ENCODE data around the gene TYRO3. TPM values are rescaled to one million over a fixed set of nuclear protein-coding genes. Genes with fewer than 3 reads are reported as not detected.
A peak's percentile ranks its signal among the peaks of the same experiment; 100 is the strongest.

Gene TYRO3
- polyA plus RNA-seq, 4 donors = 79.4 to 162 (median 138) TPM

DNA sequence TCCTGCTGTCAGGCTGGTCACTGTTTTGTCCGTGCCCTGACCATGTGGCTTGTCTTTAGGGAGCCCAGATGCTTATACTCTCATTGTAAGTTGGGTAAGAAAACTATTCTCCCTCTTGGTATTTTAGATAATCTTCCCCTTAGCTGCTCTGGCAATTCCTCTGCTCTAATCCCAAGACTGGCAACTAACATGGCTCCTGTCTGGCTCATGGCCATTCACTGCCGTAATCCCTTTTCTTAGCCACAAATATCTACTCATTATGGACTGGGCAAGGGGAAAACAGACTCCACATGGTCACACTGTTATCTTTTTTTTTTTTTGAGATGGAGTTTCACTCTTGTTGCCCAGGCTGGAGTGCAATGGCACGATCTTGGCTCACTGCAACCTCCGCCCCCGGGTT, 38.8 kb downstream of the TYRO3 start:
- DNase-seq (ENCODE audit: low read depth in 4 of 4, low spot score in 3 of 4) = no peak

DNA sequence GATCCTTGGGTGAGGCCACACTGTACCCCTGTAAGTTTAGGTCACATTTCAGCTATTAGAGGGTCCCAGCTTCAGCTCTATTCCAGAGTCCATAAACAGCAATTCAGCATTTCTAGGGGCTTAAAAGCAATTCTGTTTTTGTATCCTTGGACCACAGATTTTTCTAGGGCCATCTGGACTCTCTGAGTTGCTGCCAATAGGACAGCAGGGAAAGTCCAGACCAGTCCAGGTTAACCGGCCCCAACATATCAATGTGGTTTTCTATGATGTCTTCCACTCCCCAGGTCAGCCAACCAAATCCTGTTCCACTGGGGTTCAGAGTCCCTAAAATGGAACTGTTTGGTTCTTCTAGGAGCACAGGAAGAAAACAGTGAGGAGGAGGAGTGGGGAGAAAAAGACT, 40.0 kb downstream of the TYRO3 start:
- DNase-seq (ENCODE audit: low read depth in 4 of 4, low spot score in 3 of 4) = no peak

DNA sequence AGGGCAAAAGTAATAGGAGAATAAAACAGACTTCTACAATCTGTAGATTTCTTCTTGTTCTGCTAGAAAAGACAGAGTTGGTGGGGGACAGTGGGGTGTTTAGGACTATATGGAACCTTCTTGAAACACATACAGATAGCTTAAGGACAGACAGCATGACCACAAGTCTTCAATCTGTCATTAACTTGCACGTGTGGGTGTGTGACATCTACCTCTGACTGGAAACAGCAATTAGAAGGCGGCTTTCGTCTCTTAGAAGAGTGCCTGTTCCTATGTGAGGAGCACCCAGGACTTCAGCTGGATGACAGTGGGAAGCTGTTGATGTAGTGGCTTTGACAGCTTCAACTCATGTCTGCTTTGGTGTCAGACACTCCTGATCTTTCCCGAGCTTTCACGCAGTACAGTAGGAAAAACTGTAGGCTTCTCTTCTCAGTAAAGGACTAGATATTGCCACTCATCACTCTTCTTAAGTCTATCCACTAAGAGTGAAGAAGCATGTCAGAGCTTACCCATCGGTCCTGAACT, 44.5 kb downstream of the TYRO3 start:
- no peak for DNase-seq (ENCODE audit: low read depth in 4 of 4, low spot score in 3 of 4)

DNA sequence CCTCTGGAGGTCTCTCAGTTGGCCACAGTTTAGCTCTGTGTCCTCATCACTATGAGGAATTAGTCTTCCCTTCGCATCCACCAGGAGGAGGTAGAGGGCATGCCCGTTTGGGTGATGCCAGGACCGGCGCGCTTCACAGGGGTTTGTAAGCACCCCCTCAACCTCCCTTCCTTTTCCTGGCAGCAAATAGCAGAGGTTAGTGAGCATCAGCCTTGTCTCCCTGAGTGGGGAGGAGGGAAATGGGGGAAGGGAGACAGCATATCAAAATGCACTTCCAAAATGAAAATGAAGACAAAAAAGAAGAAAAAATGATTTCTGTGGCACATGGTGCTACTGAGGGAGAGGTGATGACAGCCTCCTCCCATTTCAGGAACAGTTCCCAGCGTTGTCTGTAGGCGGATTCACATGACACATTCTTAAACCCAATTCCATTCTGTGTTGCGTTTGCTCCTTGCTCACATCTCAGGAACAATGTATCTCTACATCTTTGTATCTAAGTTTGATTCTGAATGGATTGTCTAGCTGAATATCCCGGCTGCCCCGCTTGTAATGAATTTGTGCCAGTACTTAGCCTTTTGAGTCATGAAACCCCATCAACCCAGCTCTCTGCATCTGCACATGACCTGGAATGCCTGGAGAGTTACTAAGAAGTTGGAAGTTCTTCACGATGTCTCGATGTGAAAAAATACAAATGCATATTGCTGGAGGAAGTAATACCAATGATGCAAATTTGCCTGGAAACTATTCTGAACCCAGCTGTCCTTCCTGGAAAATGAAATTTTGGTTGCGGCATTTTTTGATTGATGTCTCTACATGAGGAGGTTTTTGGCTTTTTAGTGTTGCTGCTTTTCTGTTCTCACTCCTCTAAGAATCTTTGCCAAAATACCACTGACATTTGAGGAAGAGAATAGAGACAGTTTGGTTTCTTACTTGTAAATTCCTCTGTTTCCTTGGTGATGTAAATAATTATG, 45.2 kb downstream of the TYRO3 start:
- DNase-seq (ENCODE audit: low read depth in 4 of 4, low spot score in 3 of 4) = peak in 1 of 4 donors; percentile 29

DNA sequence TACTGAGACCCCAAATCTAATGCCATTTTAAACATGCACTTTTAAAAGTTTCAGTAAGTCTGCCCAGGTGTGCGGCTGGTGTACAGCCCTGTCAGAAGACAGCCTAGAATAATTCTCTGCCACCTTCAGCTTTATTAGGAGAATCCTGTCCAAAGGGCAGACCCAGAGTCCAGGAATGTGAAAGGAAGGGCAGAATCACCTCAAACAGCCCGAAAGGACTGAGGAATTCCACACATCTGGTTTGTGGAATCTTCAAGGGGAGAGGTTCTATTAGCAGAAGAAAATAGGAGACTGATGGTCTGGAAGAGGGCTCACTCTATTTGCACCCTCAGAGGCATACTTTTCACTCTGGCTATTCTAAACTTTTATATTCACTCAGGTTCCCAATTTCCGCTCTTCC, 46.6 kb downstream of the TYRO3 start:
- no peak for DNase-seq (ENCODE audit: low read depth in 4 of 4, low spot score in 3 of 4)

DNA sequence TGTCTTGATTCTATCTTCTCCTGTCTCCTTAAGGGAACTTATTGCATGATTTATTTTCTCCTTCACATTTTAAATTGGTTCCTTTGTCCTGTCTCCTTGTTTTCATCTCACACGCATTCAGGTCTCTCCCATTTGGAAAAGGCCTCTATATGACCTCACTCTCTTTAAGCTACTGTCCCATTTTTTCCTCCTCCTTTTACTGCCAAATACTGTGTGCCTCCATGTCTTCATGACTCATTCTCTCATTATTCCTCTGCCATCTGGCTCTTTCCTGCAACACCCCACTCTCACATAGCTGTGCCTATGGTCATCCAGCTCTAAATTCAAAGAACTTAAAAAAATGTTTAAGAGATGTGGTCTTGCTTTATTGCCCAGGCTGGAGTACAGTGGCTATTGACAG, 48.0 kb downstream of the TYRO3 start:
- no peak for DNase-seq (ENCODE audit: low read depth in 4 of 4, low spot score in 3 of 4)

DNA sequence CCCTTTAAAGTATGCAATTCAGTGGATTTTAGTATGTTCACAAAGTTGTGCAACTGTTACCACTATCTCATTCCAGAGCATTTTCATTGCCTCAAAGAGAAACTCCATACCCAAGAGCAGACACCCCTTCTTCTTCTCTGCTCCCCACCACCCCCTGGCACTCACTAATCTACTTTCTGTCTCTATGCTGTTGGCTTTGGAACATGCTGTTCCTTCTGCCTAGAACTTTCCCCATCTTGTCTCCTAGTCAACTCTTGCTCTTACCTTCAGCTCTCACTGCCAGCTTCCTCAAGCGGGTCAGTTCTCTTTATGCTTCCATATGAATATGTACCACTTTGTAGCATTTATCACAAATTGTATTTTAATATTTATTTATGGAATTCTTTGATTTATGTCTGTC, 50.1 kb downstream of the TYRO3 start:
- DNase-seq (ENCODE audit: low read depth in 4 of 4, low spot score in 3 of 4) = no peak

DNA sequence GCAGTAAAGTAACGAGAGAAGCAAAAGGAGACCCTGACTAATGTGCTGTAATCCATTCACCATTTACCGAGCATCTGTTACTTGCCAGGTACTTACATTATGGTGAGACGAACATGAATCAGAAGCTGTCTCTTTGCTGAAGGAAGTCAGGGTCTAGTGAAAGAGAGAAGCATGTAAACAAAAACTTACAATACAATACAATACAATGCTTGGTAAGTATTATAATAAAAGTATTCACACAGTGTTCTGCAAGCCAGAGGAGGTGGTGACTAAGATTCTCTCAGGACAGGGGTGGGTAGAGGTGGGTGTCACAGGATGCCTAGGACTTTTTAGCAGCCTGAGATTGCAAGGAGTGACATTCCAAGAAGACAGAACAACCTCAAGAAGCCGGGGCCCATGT, 51.0 kb downstream of the TYRO3 start:
- DNase-seq (ENCODE audit: low read depth in 4 of 4, low spot score in 3 of 4) = no peak

DNA sequence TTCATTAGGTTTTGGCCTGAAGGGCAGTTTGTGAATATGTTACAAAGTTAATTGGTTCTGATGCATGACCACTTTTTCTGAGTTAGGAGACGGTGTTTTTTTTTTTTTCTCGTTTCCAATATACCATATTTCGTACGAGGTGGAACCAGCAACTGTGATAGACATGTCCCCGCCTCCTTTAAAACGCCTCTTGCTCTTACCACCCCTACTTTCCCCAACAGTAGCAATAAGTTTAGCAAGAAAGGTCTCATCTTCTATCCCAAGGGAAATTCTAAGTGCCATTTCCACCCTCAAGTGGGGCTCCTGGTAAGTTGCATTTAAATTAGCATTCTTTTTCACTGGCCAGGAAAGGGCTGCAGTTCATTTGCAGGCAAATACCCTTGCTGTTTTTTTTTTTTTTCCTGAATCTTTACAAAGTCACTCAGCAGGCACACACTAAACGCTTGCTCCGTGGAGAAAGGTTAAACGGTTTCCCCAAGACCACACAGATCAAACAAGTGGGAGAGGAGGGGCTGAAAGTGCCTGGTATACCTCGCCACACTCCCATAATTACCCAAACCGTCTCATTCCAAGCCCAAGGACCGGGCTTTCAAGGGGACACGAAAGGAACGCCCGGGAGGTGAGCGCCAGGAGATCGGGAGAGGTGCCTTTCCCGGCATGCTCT, 61.7 kb downstream of the TYRO3 start:
- peak in 1 of 4 donors; percentile 21 for DNase-seq (ENCODE audit: low read depth in 4 of 4, low spot score in 3 of 4)

DNA sequence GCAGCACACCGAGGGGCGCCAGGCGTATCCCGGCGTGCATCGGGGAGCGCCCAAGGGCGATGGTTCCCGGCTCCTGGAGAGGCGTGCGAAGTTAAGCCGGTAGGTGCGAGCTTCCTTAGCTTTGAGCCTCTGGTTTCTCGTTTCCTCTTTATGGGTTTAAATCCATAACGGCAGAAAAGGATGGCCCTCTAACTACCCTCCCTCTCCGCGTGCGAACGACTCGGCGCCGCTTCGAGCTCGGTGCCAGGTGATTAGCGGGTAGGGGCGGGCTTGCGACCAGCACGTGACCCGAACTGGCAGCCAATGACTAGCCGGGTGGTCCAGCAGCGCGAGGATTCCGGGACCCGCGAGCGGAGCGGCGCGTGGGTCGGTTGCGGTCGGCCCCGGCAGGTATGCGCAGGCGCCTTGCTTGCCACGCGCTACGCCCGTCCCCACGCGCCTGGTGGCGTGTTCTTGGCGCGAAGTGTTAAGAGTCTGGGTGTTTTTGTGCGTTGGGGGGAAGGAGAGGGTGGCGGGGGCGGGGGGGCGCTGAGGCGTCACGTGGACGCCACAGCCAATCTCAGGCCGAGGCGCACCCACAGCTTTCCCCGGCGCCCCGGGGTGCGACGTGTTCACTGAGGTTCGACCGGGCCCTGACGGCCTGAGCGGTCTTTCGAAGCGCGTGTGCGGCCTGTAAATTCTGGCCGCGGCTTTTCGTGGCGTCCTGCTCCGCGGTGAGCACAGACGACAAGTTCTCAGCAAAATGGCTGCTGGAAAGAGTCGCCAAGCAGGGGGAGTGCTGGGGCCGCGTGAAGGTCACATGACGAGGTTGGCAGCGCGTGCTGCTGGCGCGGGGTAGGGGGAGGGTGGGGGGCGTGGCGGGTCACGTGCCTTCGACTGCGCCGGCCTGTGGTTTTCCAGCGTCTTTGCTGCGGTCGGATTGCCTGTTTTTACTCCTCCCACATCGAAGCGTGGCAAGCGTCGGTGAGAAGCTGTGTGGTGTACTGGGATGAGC, 62.5 kb downstream of the TYRO3 start:
- peak; percentile 68 to 74 (median 72) for DNase-seq (ENCODE audit: low read depth in 4 of 4, low spot score in 3 of 4)

DNA sequence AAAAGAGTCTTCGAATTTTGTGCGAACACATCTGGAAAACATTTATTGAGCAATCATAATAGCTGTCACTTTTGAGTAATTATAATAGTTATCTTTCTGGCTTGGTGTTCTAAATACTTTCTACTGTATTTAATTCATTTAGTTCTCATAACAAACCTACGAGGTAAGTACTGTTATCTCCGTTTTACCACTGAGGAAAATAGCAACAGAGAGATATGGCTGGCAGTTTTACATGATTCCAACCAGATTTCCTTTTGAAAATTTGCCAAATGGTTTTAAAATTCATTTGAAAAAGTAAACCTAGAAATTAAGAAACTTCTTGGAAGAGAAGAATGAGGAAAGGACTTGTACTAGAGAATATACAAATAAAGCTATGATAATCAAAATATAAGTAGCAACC, 63.9 kb downstream of the TYRO3 start:
- no peak for DNase-seq (ENCODE audit: low read depth in 4 of 4, low spot score in 3 of 4)

DNA sequence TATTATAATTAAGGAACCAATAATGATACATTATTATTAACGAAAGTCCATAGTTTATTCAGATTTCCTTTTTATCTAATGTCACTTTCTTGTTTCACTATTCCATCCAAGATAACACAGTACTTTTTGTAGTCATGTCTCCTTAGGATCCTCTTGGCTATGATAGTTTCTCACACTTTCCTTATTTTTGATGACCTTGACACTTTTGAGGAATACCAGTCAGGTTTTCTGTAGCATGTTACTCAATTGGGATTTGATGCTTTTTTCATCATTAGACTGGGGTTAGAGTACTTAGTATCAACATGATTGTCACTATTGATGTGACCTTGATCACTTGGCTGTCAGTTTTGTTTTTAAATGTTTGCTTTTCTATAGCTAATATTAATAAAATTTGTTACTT, 68.2 kb downstream of the TYRO3 start:
- DNase-seq (ENCODE audit: low read depth in 4 of 4, low spot score in 3 of 4) = no peak

DNA sequence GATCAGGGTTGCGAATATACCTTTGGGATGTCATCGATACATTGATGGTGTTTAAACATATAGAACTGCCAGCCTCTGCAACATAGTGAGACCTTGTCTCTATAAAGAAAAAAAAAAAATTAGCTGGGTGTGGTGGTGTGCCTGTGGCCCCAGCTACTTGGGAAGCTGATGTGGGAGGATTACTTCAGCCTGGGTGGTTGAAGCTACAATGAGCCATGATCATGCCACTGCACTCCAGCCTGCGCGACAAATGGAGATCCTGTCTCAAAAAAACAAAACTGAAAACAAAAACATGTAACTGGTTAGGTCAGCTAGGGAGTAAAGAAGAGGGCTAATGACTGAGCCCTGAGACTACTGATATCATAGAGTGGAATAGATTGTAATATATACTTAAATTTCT, 70.5 kb downstream of the TYRO3 start:
- no peak for DNase-seq (ENCODE audit: low read depth in 4 of 4, low spot score in 3 of 4)

DNA sequence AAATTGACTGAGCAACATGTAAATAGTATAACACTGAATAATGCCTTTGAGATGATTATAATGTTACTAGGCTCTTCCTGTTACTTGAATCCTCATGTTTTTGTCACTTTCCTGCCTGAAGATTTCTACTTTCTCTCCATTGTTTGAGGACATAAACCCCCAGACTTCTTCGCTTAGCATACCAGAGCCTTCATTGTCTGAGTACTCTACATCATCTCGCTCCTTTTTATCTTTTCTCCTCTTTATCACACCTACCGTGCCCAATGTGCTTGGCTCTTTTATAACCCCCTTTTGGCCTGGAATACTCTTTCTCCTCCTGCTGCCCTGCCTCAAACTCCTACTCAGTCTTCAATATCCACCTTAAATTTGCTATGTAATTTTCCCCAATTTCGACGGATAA, 70.9 kb downstream of the TYRO3 start:
- no peak for DNase-seq (ENCODE audit: low read depth in 4 of 4, low spot score in 3 of 4)

DNA sequence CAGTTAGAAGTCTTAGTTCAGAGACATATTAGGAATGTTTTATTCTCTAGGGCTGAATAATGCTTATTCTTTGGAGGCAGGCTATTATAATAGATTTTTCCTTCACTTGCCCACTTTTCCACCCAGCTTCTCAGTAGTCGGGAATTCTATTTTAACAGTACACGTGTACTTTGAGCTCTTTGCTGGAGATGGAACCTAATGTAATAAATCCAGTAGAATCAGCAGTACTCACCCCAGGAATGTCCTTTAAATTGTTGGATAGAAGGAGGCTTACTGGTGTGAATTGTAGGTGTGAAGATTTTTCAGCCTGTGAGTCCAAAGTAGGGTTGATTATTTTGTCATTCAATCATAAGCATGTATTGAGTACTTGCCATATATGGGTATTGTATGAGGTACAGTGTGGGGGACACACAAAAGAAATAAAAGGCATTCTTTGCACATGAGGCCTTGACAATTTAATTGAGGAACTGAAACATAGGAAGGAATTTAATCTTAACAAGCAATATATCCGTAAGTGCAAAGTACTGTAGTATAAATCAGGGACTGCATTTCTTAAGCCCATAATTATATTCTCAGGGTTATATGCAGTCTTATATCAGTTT, 71.7 kb downstream of the TYRO3 start:
- DNase-seq (ENCODE audit: low read depth in 4 of 4, low spot score in 3 of 4) = no peak

DNA sequence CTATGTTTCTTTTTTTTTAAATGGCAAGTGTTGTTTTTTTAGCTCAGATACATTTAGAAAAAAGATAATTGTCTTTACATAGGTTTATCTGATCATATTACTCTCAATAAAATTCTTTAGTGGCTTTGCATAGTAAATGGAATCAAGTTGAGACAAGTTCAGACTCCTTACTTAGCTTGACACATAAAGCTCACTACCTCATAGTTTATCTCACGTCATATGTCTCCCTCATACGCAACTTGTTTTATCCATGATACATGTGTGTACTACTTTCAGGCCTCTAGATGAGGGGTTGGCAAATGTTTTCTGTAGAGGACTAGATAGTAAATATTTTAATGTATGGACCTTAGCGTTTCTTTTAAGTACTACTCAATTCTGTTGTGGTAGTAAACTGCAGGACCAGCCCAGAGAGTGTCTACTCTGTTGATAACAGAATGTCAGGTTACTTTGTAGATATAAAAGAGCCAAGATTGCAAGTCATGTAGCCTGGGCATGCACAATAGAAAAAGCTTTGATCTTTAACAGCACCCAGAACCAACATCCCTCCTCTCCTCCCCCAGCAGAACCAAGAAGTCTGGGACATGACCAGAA, 73.0 kb downstream of the TYRO3 start:
- no peak for DNase-seq (ENCODE audit: low read depth in 4 of 4, low spot score in 3 of 4)

Measured in left renal pelvis (tissue), 4 donors.